Left cardiac atrium (tissue), 4 donors: Measurements from ENCODE around the gene RAN. TPM values are rescaled to one million over a fixed set of nuclear protein-coding genes. Genes with fewer than 3 reads are reported as not detected.
"Not testable (repeated sequence)": the region's sequence is repeated elsewhere in the genome, so short reads cannot be mapped to it uniquely, and the experiment has no call there.

Experiments used
- ATAC-seq, 2 donors: fragments of 200-7000 bp; cut with Tn5 transposase; one replicate each; pipeline ENCODE4 v1.9.1; 2020; ENCODE audit warnings: mild to moderate bottlenecking in 2 of 2, moderate library complexity in 2 of 2
- DNase-seq: peaks from one replicate; pipeline ENCODE4 v3.0.0-alpha.2; 2020
- intact Hi-C, 2 donors: fragments of 100-400 bp; cut with DNase I; formaldehyde crosslinking; loops; one replicate each; pipeline versions ENCODE4 v1.14.1 to v1.15.1; 2022 to 2023
- total RNA-seq, 2 donors: library from RNA; stranded (reverse); fragmentation: NEBNext Ultra II Directional; extraction: Animal tissue kit (Norgen Biotek cat#: 25700); gene quantifications; one replicate each; pipeline ENCODE4 v1.2.1, GENCODE V29; 2021
- donor health status: DM: no; HTN: yes; CAD: no.
- donor health status: DM: no; HTN: yes; CAD: no; lungs with severe emphysema.
- donor health status: DM: yes; HTN: yes; CAD: no.
- donor health status: Dilated cardiomyopathy.

RAN gene
- total RNA-seq, 2 donors from 2014 or later: 306 to 467 TPM

GRCh38 chr12:130847112-130847511 is 24.8 kb upstream of the RAN start:
- intact Hi-C loops: no loop called here

GRCh38 chr12:130848105-130848504 is 23.8 kb upstream of the RAN start:
- ATAC-seq, intact Hi-C loops, DNase-seq: not testable (repeated sequence)

More at GRCh38 chr12:130847112-130847511, 24.8 kb upstream of the RAN start:
- ATAC-seq: peak; percentile 78 to 81
- no peak for DNase-seq

GRCh38 chr12:130848785-130849305 is 23.0 kb upstream of the RAN start:
- intact Hi-C loops, ATAC-seq, DNase-seq: not testable (repeated sequence)

- ATAC-seq (no peak), DNase-seq (no peak)
- intact Hi-C loops: no loop called here
Observed at GRCh38 chr12:130849561-130850417, 22.1 kb upstream of the RAN start.

- no peak for DNase-seq
- ATAC-seq: no peak
- intact Hi-C loops: no loop called here
Observed at GRCh38 chr12:130850418-130851021, 21.3 kb upstream of the RAN start.

GRCh38 chr12:130856088-130856487 is 15.8 kb upstream of the RAN start:
- no peak for ATAC-seq
- DNase-seq: no peak
- intact Hi-C loops: no loop called here

GRCh38 chr12:130858084-130858483 is 13.8 kb upstream of the RAN start:
- DNase-seq: no peak
- no peak for ATAC-seq
- intact Hi-C loops: no loop called here

GRCh38 chr12:130859161-130859560 is 12.7 kb upstream of the RAN start:
- no peak for DNase-seq

GRCh38 chr12:130860311-130860710 is 11.6 kb upstream of the RAN start:
- no peak for DNase-seq
- ATAC-seq: no peak

More at GRCh38 chr12:130859161-130859560, 12.7 kb upstream of the RAN start:
- ATAC-seq: no peak
- intact Hi-C loops: no loop called here

GRCh38 chr12:130862161-130862560 is 9.7 kb upstream of the RAN start:
- ATAC-seq (no peak), DNase-seq (no peak)
- intact Hi-C loops: no loop called here

More at GRCh38 chr12:130860311-130860710, 11.6 kb upstream of the RAN start:
- intact Hi-C loops: no loop called here

- DNase-seq, ATAC-seq, intact Hi-C loops: not testable (repeated sequence)
Observed at GRCh38 chr12:130862771-130863170, 9.1 kb upstream of the RAN start.

GRCh38 chr12:130863298-130863697 is 8.6 kb upstream of the RAN start:
- DNase-seq: no peak
- no peak for ATAC-seq
- intact Hi-C loops: no loop called here

GRCh38 chr12:130868412-130868811 is 3.5 kb upstream of the RAN start:
- intact Hi-C loops: no loop called here

GRCh38 chr12:130870442-130871285 is 1.2 kb upstream of the RAN start:
- intact Hi-C loops: loop anchor here in 1 of 2 donors (5.0 kb wide), 1 partner anchor 33 kb away; the partner anchor contains the start of gene STX2
- ATAC-seq (peak; percentile 53 to 76), DNase-seq (peak; percentile 85)

More at GRCh38 chr12:130868412-130868811, 3.5 kb upstream of the RAN start:
- ATAC-seq (no peak), DNase-seq (no peak)

GRCh38 chr12:130872179-130873096 is 572 bp downstream of the RAN start:
- DNase-seq (peak; percentile 44), ATAC-seq (peak; percentile 30 to 42)
- intact Hi-C loops: loop anchor here in 1 of 2 donors (5.0 kb wide), 1 partner anchor 35 kb away; the partner anchor contains the start of gene STX2

GRCh38 chr12:130873106-130873795 is 1.4 kb downstream of the RAN start:
- no peak for DNase-seq
- intact Hi-C loops: loop anchor here in 1 of 2 donors (5.0 kb wide), 1 partner anchor 36 kb away; the partner anchor contains the start of gene STX2
- no peak for ATAC-seq

- ATAC-seq (no peak), DNase-seq (no peak)
- intact Hi-C loops: loop anchor here in 1 of 2 donors (5.0 kb wide), 1 partner anchor 37 kb away; the partner anchor contains the start of gene STX2
Observed at GRCh38 chr12:130873825-130874224, 2.0 kb downstream of the RAN start.
